Testis (tissue), 2 donors: ENCODE data around the gene ACSS1.

Experiments
- CTCF ChIP-seq, 3 experiments: fragments of 450-650 bp in 2 of 3; fragments of 200-600 bp in 1 of 3; sonication (generic) in 1 of 3; IDR thresholded peaks; one replicate each; pipeline ENCODE4 v1.5.1; 2016 to 2019; ENCODE audit warnings: antibody characterized with exemption in 3 of 3, mild to moderate bottlenecking in 2 of 3, moderate library complexity in 1 of 3
- POLR2A ChIP-seq: fragments of 450-650 bp; IDR thresholded peaks from one replicate; pipeline ENCODE4 v1.6.1; 2017; ENCODE audit warnings: antibody characterized with exemption, mild to moderate bottlenecking, moderate library complexity

- TF ChIP-seq CTCF (IDR thresholded peaks at IDR 0.05) (no peak), POLR2A (no peak)
These were observed 2.0 kb downstream of the ACSS1 start for GRCh38 chr20:25055711-25056495.
